Type B pancreatic cell (in vitro differentiated cells): Measurements from ENCODE around the gene COL20A1. TPM values are rescaled to one million over a fixed set of nuclear protein-coding genes. Genes with fewer than 3 reads are reported as not detected.
A peak's percentile ranks its signal among the peaks of the same experiment; 100 is the strongest.
"Not testable (repeated sequence)": the region's sequence is repeated elsewhere in the genome, so short reads cannot be mapped to it uniquely, and the experiment has no call there.

ENCODE experiments used
- DNase-seq: peaks from one replicate; pipeline ENCODE4 v3.0.0; 2021; ENCODE audit warnings: mixed read lengths; ENCODE audit not compliant: unreplicated experiment; ENCODE audit errors: extremely low spot score
- H3K27ac Mint-ChIP-seq: 2 replicates; pipeline ENCODE4 v1.8.0; 2021; ENCODE audit warnings: mild to moderate bottlenecking, mixed read lengths
- H3K27me3 Mint-ChIP-seq: 2 replicates; pipeline ENCODE4 v1.8.0; 2021; ENCODE audit warnings: mixed read lengths
- H3K36me3 Mint-ChIP-seq: 2 replicates; pipeline ENCODE4 v1.8.0; 2021; ENCODE audit warnings: mixed read lengths
- H3K4me1 Mint-ChIP-seq: one replicate; pipeline ENCODE4 v1.8.0; 2021; ENCODE audit warnings: mixed read lengths; ENCODE audit not compliant: unreplicated experiment
- H3K4me3 Mint-ChIP-seq: 2 replicates; pipeline ENCODE4 v1.8.0; 2021; ENCODE audit warnings: mild to moderate bottlenecking, mixed read lengths
- H3K9me3 Mint-ChIP-seq: 2 replicates; pipeline ENCODE4 v1.8.0; 2021; ENCODE audit warnings: mixed read lengths
- CTCF ChIP-seq: fragments of 200-600 bp; sonication (generic); conservative IDR thresholded peaks from 2 replicates; pipeline ENCODE4 v1.5.0; 2021; ENCODE audit warnings: antibody characterized with exemption, mild to moderate bottlenecking
- total RNA-seq: library from RNA; stranded (reverse); gene quantifications from 2 replicates; pipeline ENCODE4 v1.2.1, GENCODE V29; 2021; ENCODE audit warnings: low replicate concordance

Gene COL20A1
- total RNA-seq, 1 donor from 2014 or later = 0.36 TPM

GRCh38 chr20:63379296-63379695 lies 86.3 kb downstream of the COL20A1 start:
- Mint-ChIP-seq H3K9me3 (no peaks in the 10 kb centered on the region), H3K4me1 (peaks cover 23% of the 10 kb centered on the region), H3K4me3 (no peak overlapping the region), H3K27me3 (peaks cover 17% of the 10 kb centered on the region), H3K27ac (no peak overlapping the region), H3K36me3 (no peaks in the 10 kb centered on the region)
- no peak for DNase-seq
- TF ChIP-seq CTCF = no peak

GRCh38 chr20:63379872-63380271 lies 86.9 kb downstream of the COL20A1 start:
- Mint-ChIP-seq H3K27me3 (peaks cover 17% of the 10 kb centered on the region), H3K4me1 (peaks cover 23% of the 10 kb centered on the region)
- DNase-seq, H3K27ac Mint-ChIP-seq, H3K36me3 Mint-ChIP-seq, H3K9me3 Mint-ChIP-seq, H3K4me3 Mint-ChIP-seq: not testable (repeated sequence)

- no peaks in the 10 kb centered on the region for H3K9me3 Mint-ChIP-seq
- H3K36me3 Mint-ChIP-seq = no peaks in the 10 kb centered on the region
- H3K27ac Mint-ChIP-seq = no peak overlapping the region
- H3K4me3 Mint-ChIP-seq = no peak overlapping the region
- peaks cover 23% of the 10 kb centered on the region for H3K4me1 Mint-ChIP-seq
- no peak for TF ChIP-seq CTCF
- no peak for DNase-seq
- peaks cover 17% of the 10 kb centered on the region for H3K27me3 Mint-ChIP-seq
These were observed 87.4 kb downstream of the COL20A1 start for GRCh38 chr20:63380346-63380870.

GRCh38 chr20:63381781-63382431 lies 88.9 kb downstream of the COL20A1 start:
- peaks cover under 1% of the 10 kb centered on the region for H3K9me3 Mint-ChIP-seq
- H3K27me3 Mint-ChIP-seq = peaks cover 14% of the 10 kb centered on the region
- peaks cover 19% of the 10 kb centered on the region for H3K4me1 Mint-ChIP-seq
- H3K4me3 Mint-ChIP-seq = no peak overlapping the region
- no peak for DNase-seq
- no peak overlapping the region for H3K27ac Mint-ChIP-seq
- no peaks in the 10 kb centered on the region for H3K36me3 Mint-ChIP-seq
- TF ChIP-seq CTCF = peak; percentile 99

GRCh38 chr20:63382551-63383300 lies 89.7 kb downstream of the COL20A1 start:
- no peak for DNase-seq
- no peak for TF ChIP-seq CTCF
- H3K27me3 Mint-ChIP-seq = peaks cover 9% of the 10 kb centered on the region
- H3K4me3 Mint-ChIP-seq = no peak overlapping the region
- H3K36me3 Mint-ChIP-seq = no peaks in the 10 kb centered on the region
- H3K9me3 Mint-ChIP-seq = peaks cover 5% of the 10 kb centered on the region
- H3K27ac Mint-ChIP-seq = no peak overlapping the region
- H3K4me1 Mint-ChIP-seq = peaks cover 13% of the 10 kb centered on the region

- Mint-ChIP-seq H3K27me3 (peaks cover 5% of the 10 kb centered on the region), H3K27ac (no peak overlapping the region), H3K36me3 (no peaks in the 10 kb centered on the region), H3K4me1 (peaks cover 7% of the 10 kb centered on the region), H3K9me3 (peaks cover 9% of the 10 kb centered on the region), H3K4me3 (no peak overlapping the region)
- TF ChIP-seq CTCF = no peak
- DNase-seq = no peak
These were observed 90.6 kb downstream of the COL20A1 start for GRCh38 chr20:63383556-63383955.
